Measurements from ENCODE around the gene MACROD2.

The MACROD2 gene

DNA sequence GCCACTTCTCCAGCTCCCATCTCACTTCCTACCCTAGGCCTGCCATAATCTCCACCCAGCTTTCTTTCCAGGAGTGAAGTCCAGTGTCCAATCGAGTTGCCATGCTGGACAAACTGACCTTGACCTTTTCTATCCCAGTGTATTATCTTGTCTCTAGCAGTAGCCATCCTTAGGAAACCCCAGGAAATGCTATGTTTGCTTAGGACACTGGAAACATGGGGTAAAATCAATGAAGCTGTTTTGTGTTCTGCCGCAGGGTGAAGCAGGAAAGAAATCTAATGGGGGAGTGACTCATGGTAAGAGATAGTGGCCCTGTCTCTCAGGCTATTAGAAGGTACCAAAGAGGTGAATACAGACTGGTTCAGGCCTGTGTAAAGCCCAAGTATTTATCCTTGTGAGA, 1452.2 kb downstream of the MACROD2 start:
- DNase-seq (ENCODE audit: low read depth), result no peak

- no peak for DNase-seq (ENCODE audit: low read depth)
Measured at GRCh38 chr20:15449061-15449460, 1453.7 kb downstream of the MACROD2 start.

DNA sequence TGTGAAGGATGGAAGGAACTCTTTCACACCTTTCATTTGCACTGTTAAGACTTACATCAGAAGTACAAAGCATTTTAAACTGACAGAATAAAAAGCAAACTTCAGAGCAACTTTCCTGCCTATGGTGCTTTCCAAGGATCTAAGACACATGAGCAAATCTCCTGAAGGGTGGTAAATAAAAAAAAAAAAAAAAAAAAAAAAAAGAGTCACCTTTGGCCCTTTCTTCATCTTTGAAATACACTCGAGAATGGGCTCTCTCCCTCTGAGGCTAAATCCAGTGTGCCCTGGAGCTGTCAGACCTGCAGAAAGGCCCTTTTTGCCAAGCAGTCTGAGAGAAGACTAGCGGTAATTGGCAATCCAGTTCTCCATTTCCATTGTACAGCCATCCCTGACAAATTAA, 1455.9 kb downstream of the MACROD2 start:
- DNase-seq (ENCODE audit: low read depth), result no peak

- DNase-seq (ENCODE audit: low read depth), result no peak
Measured at GRCh38 chr20:15455279-15455678, 1460.0 kb downstream of the MACROD2 start.

DNA sequence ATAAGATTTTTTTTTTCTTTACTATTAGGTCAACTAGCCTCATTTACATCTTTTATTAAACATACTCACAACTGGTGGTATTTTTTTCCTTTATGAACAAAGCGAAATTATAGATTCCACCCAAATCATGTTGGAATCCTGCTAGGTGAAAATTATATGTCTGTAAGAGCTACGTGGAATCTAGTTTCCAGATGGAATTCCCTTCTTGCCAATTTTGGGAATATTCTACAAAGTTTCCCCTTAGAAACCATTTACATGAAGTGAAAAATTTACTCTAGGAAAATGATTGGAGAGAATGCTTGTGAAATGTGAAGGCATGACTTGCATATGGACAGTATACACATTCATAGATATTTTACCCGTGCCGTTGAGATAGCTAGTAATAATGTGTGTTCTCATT, 1466.6 kb downstream of the MACROD2 start:
- no peak for DNase-seq (ENCODE audit: low read depth)

GRCh38 chr20:15475483-15475882, 1480.2 kb downstream of the MACROD2 start:
- no peak for DNase-seq (ENCODE audit: low read depth)

DNA sequence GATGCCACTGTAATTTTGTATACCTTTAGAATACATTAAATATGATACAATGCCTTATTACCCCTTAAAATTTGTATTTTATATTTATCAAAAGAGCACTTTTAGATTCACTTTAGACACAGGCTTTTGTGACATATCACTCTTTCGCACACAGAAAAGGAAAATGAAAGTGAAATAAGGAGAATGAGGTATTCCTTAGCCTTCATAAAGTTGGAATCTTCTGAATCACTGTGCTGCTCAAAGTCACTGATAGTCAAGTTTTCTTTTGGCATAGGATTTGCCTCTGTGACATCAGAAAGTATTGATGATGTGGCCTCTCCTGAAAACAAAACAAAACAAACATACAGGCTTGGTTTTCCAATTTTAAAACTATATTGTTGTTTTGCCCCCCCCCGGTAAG, 1480.9 kb downstream of the MACROD2 start:
- DNase-seq (ENCODE audit: low read depth), result no peak

DNA sequence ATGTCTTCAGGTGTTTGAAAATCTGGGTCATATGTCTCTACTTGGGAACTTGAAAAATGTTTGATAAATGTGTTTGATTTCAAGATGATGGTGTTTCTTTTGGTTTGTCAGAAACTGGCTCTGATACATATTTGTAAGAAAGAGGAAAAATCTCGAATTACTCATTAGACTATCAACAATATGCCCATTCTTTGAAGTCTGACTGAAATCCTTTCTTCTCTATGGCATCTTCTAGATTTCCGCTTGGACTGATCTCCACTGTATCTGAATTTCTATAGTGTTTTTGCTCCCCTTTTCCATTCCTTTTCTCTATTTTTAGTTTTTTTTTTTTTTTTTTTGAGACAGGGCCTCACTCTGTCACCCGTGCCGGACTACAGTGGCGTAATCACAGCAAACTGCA, 1481.5 kb downstream of the MACROD2 start:
- no peak for DNase-seq (ENCODE audit: low read depth)

DNA sequence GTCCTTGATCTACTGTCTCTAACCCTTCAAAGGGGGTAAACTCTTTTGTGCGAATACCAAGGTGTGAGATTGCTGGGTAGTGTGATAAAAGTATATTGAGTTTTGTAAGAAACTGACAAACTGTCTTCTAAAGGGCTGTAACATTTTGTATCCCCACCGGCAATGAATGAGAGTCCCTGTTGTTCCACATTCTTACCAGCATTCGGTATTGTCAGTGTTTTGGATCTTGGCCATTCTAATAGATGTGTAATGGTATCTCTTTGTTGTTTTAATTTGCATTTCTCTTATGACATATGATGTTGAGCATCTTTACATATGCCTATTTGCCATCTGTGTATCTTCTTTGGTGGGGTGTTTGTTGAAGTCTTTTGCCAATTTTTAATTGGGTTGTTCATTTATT, 1487.2 kb downstream of the MACROD2 start:
- DNase-seq (ENCODE audit: low read depth), result no peak

DNA sequence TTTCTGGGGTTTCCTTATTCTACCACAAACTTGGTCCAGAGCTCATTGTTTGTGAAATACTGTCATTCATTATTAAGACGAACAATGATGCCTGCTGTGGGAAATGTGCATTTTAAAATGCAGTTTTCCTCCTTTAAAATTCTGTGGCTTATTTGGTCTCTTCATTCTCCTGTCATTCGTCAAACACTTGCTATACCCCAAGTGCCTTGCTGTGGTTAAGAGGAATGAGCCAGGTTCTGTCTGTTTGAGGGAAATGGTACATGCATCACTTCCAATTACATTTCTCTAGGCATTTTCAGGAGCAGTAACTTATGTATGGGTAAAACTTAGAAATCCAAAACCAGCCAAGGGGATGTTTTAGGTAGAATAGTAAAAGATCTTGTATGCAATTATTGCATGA, 1490.2 kb downstream of the MACROD2 start:
- DNase-seq (ENCODE audit: low read depth), result no peak

GRCh38 chr20:15487030-15487429, 1491.7 kb downstream of the MACROD2 start:
- no peak for DNase-seq (ENCODE audit: low read depth)

- DNase-seq (ENCODE audit: low read depth), result no peak
Measured at GRCh38 chr20:15487682-15488081, 1492.4 kb downstream of the MACROD2 start.

GRCh38 chr20:15491575-15491974, 1496.3 kb downstream of the MACROD2 start:
- DNase-seq (ENCODE audit: low read depth), result no peak

- DNase-seq (ENCODE audit: low read depth), result no peak
Measured at GRCh38 chr20:15494851-15495250, 1499.5 kb downstream of the MACROD2 start.

- DNase-seq (ENCODE audit: low read depth), result no peak
Measured at GRCh38 chr20:15496501-15497039, 1501.3 kb downstream of the MACROD2 start.

DNA sequence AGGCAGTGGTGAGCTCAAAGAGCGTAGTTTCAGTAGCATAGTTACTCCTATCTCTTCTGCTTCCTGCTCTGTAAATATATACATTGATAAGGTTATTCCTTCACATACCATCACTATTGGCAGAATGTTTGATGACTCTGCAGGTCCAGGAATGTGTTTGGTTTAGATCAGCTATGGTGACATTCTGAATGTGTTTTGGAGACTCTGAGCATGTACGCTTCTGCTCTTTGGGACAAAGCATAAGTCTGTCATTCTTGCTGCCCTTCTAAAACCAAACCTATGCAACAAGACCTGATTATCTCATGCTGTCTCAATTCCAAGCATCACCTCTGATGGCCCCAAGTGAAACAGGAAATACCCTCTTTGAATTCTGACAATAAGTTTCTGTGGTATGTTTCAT, 1503.6 kb downstream of the MACROD2 start:
- no peak for DNase-seq (ENCODE audit: low read depth)

DNA sequence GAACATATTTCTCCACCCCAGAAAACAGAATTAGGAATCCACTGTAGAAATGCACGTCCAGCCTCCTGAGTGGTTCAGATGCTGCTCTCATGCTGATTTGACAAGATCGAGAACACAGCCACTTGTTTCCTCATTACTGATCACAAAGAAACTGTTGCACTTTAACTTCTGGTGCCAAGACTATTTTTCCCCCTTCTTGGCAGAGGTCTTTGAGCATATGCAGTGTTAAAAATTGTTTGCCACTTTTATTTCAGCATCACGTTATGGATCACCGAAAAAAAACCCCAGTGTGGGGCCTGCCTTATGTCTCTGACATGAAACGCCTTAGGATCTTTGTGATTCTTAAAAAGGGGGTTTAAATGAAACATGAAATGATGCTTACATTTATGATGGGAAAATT, 1511.0 kb downstream of the MACROD2 start:
- no peak for DNase-seq (ENCODE audit: low read depth)

GRCh38 chr20:15507151-15507550, 1511.8 kb downstream of the MACROD2 start:
- no peak for DNase-seq (ENCODE audit: low read depth)

DNA sequence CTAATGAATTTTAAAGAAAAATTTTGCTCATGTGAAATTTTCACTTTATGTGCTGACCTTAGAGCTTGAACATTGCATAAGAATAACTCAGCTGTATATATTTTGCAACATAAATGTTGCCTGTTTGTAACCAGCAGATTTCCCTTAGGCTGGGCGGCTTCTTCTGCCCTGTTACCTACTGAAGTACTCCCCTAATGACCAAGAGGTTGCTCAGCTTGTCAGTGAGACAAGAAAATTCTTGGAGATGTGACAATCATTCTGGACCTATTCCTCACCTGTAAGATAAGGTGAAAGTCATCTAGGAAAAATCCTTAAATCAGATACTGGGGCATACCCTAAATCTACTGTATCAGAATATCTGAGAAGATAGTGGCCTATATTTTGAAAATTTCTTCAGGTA, 1516.2 kb downstream of the MACROD2 start:
- no peak for DNase-seq (ENCODE audit: low read depth)

GRCh38 chr20:15512916-15513315, 1517.6 kb downstream of the MACROD2 start:
- no peak for DNase-seq (ENCODE audit: low read depth)

DNA sequence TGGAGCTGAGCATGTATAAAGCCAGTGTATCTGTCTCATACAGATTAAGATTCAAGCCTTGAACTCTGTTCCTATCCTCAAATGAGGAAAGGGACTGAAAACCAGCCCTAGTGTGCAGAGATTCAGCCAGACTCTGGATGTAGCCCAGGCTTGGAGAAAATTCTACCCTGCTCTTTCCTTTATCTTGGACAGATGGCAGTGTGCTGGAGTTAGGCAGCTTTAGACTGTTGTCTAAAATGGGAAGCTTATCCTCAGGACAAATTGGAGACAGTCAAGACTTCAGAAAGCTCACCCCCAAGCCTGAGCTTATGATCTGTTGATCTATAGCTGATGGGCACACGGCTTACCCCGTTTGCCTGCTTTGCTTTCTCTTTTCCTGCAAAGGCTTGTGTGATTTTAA, 1520.4 kb downstream of the MACROD2 start:
- no peak for DNase-seq (ENCODE audit: low read depth)

- no peak for DNase-seq (ENCODE audit: low read depth)
Measured at GRCh38 chr20:15520930-15521524, 1525.7 kb downstream of the MACROD2 start.

- no peak for DNase-seq (ENCODE audit: low read depth)
Measured at GRCh38 chr20:15523400-15523799, 1528.1 kb downstream of the MACROD2 start.

GRCh38 chr20:15528391-15529111, 1533.2 kb downstream of the MACROD2 start:
- DNase-seq (ENCODE audit: low read depth), result no peak

Measured in stimulated activated CD8-positive, alpha-beta memory T cell treated with anti-CD3 and anti-CD28 coated beads, Interleukin-12 subunit alpha, Interleukin-12 subunit beta, amount 100 ng/mL, for 1 hour (primary cell).